Gastroesophageal sphincter (tissue), 4 donors: ENCODE results near the gene ESR2. TPM values are rescaled to one million over a fixed set of nuclear protein-coding genes. Genes with fewer than 3 reads are reported as not detected.

ENCODE experiments used
- ATAC-seq: fragments of 150-250 bp; one replicate; pipeline ENCODE4 v1.9.1; 2016; ENCODE audit warnings: mild to moderate bottlenecking, moderate library complexity
- H3K27ac ChIP-seq, 4 donors: fragments of 200-600 bp; sonication (generic) in 3 of 4; 1 replicate in 3 of 4; 2 replicates in 1 of 4; pipeline ENCODE4 v1.5.1; 2016 to 2019
- H3K27me3 ChIP-seq: fragments of 200-600 bp; sonication (generic); one replicate; pipeline ENCODE4 v1.5.1; 2019
- H3K36me3 ChIP-seq, 2 donors: fragments of 200-600 bp; sonication (generic); one replicate each; pipeline ENCODE4 v1.5.1; 2019; ENCODE audit warnings: control low read depth in 1 of 2
- H3K4me1 ChIP-seq, 3 donors: fragments of 200-600 bp; sonication (generic); 1 replicate in 2 of 3; 2 replicates in 1 of 3; pipeline ENCODE4 v1.5.1; 2016 to 2019; ENCODE audit warnings: control low read depth in 2 of 3
- H3K4me3 ChIP-seq, 2 donors: fragments of 200-600 bp; sonication (generic); one replicate each; pipeline ENCODE4 v1.5.1; 2019; ENCODE audit warnings: mild to moderate bottlenecking in 1 of 2, moderate library complexity in 1 of 2
- H3K9me3 ChIP-seq, 3 donors: fragments of 200-600 bp; sonication (generic); one replicate each; pipeline ENCODE4 v1.5.1; 2017 to 2019; ENCODE audit warnings: control low read depth in 2 of 3
- EP300 ChIP-seq: sonication (generic); formaldehyde crosslinking; IDR thresholded peaks from one replicate; pipeline ENCODE4 v1.6.1; 2017; ENCODE audit warnings: antibody characterized with exemption, mild to moderate bottlenecking
- POLR2A ChIP-seq, 2 donors: fragments of 450-650 bp; IDR thresholded peaks; one replicate each; pipeline ENCODE4 v1.6.1; 2017; ENCODE audit warnings: antibody characterized with exemption in 2 of 2, mild to moderate bottlenecking in 2 of 2, moderate library complexity in 1 of 2
- POLR2AphosphoS5 ChIP-seq: sonication (generic); formaldehyde crosslinking; IDR thresholded peaks from one replicate; pipeline ENCODE4 v1.6.1; 2017; ENCODE audit warnings: antibody characterized with exemption
- WGBS, 2 donors: methylation state at CpG; one replicate each; pipeline ENCODE4 v1.1.5; 2018; ENCODE audit warnings: low coverage in 1 of 2; 5-methylcytosine and 5-hydroxymethylcytosine counted together
- total RNA-seq, 4 donors: library from RNA; depleted of rRNA; stranded (reverse); fragments of >200 nt; gene quantifications; one replicate each; pipeline ENCODE4 v1.1.0, GENCODE V29; 2016
- TF ChIP-seq, protein P1 (sequence below), 4 experiments: fragments of 200-600 bp in 2 of 4; fragments of 450-650 bp in 2 of 4; sonication (generic) in 1 of 4; IDR thresholded peaks; one replicate each; pipeline ENCODE4 v1.5.1; 2017 to 2019; ENCODE audit warnings: antibody characterized with exemption in 4 of 4, mild to moderate bottlenecking in 2 of 4, moderate library complexity in 2 of 4

The ESR2 gene
- total RNA-seq, 4 donors from 2014 or later = 0.23 to 2.5 (median 0.40) TPM; not detected in 1

DNA sequence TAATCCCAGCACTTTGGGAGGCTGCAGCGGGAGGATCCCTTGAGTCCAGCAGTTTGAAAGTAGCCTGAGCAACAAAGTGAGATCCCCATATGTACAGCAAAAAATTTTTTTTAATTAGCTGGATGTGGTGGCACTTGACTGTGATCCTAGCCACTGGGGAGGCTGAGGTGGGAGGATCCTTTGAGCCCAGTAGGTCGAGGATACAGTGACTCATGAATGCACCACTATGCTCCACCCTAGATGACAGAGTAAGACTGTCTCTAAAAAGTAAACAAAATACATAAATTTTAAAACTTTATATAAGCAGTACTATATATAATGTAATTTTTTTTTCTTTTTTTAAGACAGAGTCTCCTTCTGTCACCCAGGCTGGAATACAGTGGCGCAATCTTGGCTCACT, 115.4 kb downstream of the ESR2 start:
- ATAC-seq = no peak
- no peaks in the 10 kb centered on the region for H3K4me1 ChIP-seq
- 82 to 97% methylated on average over 2 to 3 of the region's 3 CpGs for WGBS, 2 donors
- H3K4me3 ChIP-seq = no peak overlapping the region
- H3K36me3 ChIP-seq = peaks cover 0 to 74% of the 10 kb centered on the region in 2 donors
- TF ChIP-seq, protein P1, sequence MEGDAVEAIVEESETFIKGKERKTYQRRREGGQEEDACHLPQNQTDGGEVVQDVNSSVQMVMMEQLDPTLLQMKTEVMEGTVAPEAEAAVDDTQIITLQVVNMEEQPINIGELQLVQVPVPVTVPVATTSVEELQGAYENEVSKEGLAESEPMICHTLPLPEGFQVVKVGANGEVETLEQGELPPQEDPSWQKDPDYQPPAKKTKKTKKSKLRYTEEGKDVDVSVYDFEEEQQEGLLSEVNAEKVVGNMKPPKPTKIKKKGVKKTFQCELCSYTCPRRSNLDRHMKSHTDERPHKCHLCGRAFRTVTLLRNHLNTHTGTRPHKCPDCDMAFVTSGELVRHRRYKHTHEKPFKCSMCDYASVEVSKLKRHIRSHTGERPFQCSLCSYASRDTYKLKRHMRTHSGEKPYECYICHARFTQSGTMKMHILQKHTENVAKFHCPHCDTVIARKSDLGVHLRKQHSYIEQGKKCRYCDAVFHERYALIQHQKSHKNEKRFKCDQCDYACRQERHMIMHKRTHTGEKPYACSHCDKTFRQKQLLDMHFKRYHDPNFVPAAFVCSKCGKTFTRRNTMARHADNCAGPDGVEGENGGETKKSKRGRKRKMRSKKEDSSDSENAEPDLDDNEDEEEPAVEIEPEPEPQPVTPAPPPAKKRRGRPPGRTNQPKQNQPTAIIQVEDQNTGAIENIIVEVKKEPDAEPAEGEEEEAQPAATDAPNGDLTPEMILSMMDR (IDR thresholded peaks at IDR 0.05) = no peak
- TF ChIP-seq POLR2AphosphoS5 = no peak
- no peaks in the 10 kb centered on the region for H3K9me3 ChIP-seq
- H3K27ac ChIP-seq = no peak overlapping the region
- no peaks in the 10 kb centered on the region for H3K27me3 ChIP-seq

GRCh38 chr14:64176330-64176729, 117.8 kb downstream of the ESR2 start:
- Histone ChIP-seq H3K4me1 (no peaks in the 10 kb centered on the region), H3K36me3 (peaks cover 0 to 90% of the 10 kb centered on the region in 2 donors), H3K4me3 (no peak overlapping the region), H3K9me3 (no peaks in the 10 kb centered on the region), H3K27ac (no peak overlapping the region), H3K27me3 (no peaks in the 10 kb centered on the region)
- 89 to 96% methylated on average over 2 of the region's 2 CpGs for WGBS, 2 donors
- no peak for ATAC-seq
- TF ChIP-seq POLR2AphosphoS5 (no peak), POLR2A (IDR thresholded peaks at IDR 0.05) (no peak), EP300 (no peak)
- TF ChIP-seq, protein P1 (IDR thresholded peaks at IDR 0.05) = no peak

DNA sequence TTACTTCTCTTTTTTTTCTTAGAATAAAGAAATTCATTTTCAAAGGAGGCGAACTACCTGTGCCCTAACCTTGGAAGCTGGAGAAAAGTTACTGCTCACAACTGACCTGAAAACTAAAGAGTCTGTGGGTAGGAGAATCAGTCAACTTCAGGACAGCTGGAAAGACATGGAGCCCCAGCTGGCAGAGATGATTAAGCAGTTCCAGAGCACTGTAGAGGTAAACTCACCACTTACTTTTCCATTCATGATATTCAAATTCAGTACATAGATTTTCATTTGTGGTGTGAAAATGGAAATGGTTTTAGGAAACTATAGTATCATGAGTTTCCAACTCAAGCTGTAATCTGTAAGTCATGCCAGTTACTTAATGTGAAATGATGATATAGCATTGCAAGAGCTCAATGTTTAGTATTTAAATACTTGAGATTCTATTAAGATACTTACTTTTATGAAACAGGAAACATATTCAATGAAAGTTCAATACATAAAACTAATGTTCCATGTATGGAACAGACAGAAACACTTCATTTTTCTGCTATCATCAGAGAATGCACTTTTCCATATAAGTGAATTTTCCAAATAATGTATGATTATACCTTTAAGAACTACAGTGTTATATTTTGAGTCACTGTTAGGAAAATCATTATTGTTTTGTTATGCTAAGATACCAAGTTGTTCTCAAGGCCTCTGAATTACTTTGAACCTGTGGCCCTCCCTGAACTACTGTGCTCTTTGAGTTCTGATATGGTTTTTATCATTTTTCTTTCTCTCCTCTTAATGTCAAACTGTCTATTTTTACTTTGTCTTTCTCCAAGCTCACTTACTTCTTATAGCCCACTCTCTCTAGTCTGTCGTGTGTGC, 119.0 kb downstream of the ESR2 start:
- H3K27me3 ChIP-seq = no peaks in the 10 kb centered on the region
- peaks cover 0 to 92% of the 10 kb centered on the region in 2 donors for H3K36me3 ChIP-seq
- ATAC-seq = no peak
- WGBS, 2 donors = 97 to 100% methylated on average over 2 of the region's 2 CpGs
- H3K9me3 ChIP-seq = no peaks in the 10 kb centered on the region
- TF ChIP-seq POLR2A (IDR thresholded peaks at IDR 0.05) (no peak), EP300 (no peak), POLR2AphosphoS5 (no peak)
- TF ChIP-seq, protein P1 (IDR thresholded peaks at IDR 0.05) = no peak
- no peak overlapping the region for H3K27ac ChIP-seq
- H3K4me1 ChIP-seq = no peaks in the 10 kb centered on the region
- no peak overlapping the region for H3K4me3 ChIP-seq

DNA sequence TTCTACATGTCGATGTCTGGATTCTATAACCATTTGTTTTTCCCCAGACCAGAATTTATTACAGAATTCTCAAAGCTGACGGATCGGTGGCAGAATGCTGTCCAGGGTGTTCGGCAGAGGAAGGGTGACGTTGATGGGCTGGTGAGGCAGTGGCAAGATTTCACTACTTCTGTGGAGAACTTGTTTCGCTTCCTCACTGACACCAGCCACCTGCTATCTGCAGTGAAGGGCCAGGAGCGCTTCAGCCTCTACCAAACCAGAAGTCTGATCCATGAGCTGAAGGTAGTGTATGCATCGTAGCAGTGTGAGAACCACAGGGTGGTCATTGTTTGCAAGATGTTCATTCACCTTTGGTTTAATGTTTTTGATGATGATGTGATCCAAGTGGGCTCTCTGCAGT, 124.0 kb downstream of the ESR2 start:
- WGBS, 2 donors = 60 to 88% methylated on average over 1 to 8 of the region's 8 CpGs
- H3K36me3 ChIP-seq = peaks cover 0 to 93% of the 10 kb centered on the region in 2 donors

More for the DNA sequence above, 124.0 kb downstream of the ESR2 start:
- H3K9me3 ChIP-seq = no peaks in the 10 kb centered on the region
- TF ChIP-seq, protein P1 (IDR thresholded peaks at IDR 0.05) = no peak
- no peak for TF ChIP-seq EP300
- no peak for TF ChIP-seq POLR2AphosphoS5
- TF ChIP-seq POLR2A (IDR thresholded peaks at IDR 0.05) = no peak
- H3K4me1 ChIP-seq = no peaks in the 10 kb centered on the region
- H3K27me3 ChIP-seq = no peaks in the 10 kb centered on the region
- H3K27ac ChIP-seq = no peak overlapping the region
- H3K4me3 ChIP-seq = no peak overlapping the region
- ATAC-seq = no peak
